Adrenal gland (tissue), 12 donors: Measurements from ENCODE around the gene SETBP1. TPM values are rescaled to one million over a fixed set of nuclear protein-coding genes. Genes with fewer than 3 reads are reported as not detected.

ENCODE experiments used
- DNase-seq, 7 donors: peaks; one replicate each; pipeline ENCODE4 v3.0.0-alpha.2; 2019 to 2020
- H3K27ac ChIP-seq, 5 donors: fragments of 200-600 bp; sonication (generic) in 4 of 5; 1 replicate in 3 of 5; 2 replicates in 2 of 5; pipeline versions ENCODE4 v1.5.1 to v1.8.0; 2016 to 2020; ENCODE audit warnings: mild to moderate bottlenecking in 1 of 5
- H3K27me3 ChIP-seq: fragments of 200-600 bp; 2 replicates; pipeline ENCODE4 v1.8.0; 2021
- H3K36me3 ChIP-seq, 2 donors: fragments of 200-600 bp; replicated peaks in 1 of 2; 1 replicate in 1 of 2; 2 replicates in 1 of 2; pipeline versions ENCODE4 v1.5.1 to v1.8.0; 2018 to 2022
- H3K4me1 ChIP-seq, 2 donors: fragments of 200-600 bp; replicated peaks in 1 of 2; 1 replicate in 1 of 2; 2 replicates in 1 of 2; pipeline versions ENCODE4 v1.5.1 to v1.8.0; 2018 to 2021
- H3K4me3 ChIP-seq, 4 donors: fragments of 200-600 bp; sonication (generic) in 3 of 4; one replicate each; pipeline ENCODE4 v1.5.1; 2016 to 2018
- H3K9me3 ChIP-seq, 3 donors: fragments of 200-600 bp; sonication (generic) in 1 of 3; replicated peaks in 1 of 3; 1 replicate in 2 of 3; 2 replicates in 1 of 3; pipeline versions ENCODE4 v1.5.1 to v1.8.0; 2016 to 2021
- CTCF ChIP-seq, 6 experiments: fragments of 450-650 bp in 4 of 6; fragments of 200-600 bp in 2 of 6; sonication (generic) in 1 of 6; IDR thresholded peaks; 1 replicate in 5 of 6; 2 replicates in 1 of 6; pipeline versions ENCODE4 v1.5.1 to v1.8.0; 2016 to 2021; ENCODE audit warnings: antibody characterized with exemption in 6 of 6, mild to moderate bottlenecking in 2 of 6, moderate library complexity in 1 of 6
- POLR2A ChIP-seq, 2 donors: fragments of 450-650 bp; IDR thresholded peaks; one replicate each; pipeline ENCODE4 v1.6.1; 2017; ENCODE audit warnings: antibody characterized with exemption in 2 of 2, mild to moderate bottlenecking in 2 of 2, moderate library complexity in 1 of 2
- WGBS, 4 donors: extraction: QIAGEN DNeasy Blood & Tissue Kit in 2 of 4; methylation state at CpG; one replicate each; pipeline versions ENCODE4 v1.1.5 to v1.1.7; 2013 to 2017; 5-methylcytosine and 5-hydroxymethylcytosine counted together
- intact Hi-C, 2 donors: fragments of 100-400 bp; cut with DNase I; formaldehyde crosslinking; loops; one replicate each; pipeline versions ENCODE4 v1.14.1 to v1.15.0; 2022 to 2023
- polyA plus RNA-seq, 3 donors: library from polyadenylated mRNA; stranded (reverse); fragments of 200-250 nt in 2 of 3; fragments of 350-450 nt in 1 of 3; fragmentation: Illumina TruSeq in 1 of 3; extraction: RNeasy Lipid Tissue Mini Kit (QIAGEN cat#74804) in 1 of 3; gene quantifications; one replicate each; pipeline ENCODE4 v1.2.3, GENCODE V29; 2013 to 2014
- total RNA-seq, 9 donors: library from RNA; depleted of rRNA in 4 of 9; stranded (reverse); fragments of >200 nt in 4 of 9; fragments of 120-200 nt in 1 of 9; fragmentation: NEBNext Ultra II Directional in 1 of 9; extraction: Animal tissue kit (Norgen Biotek cat#: 25700) in 1 of 9; gene quantifications; one replicate each; pipeline versions ENCODE4 v1.1.0 to v1.2.4, GENCODE V29; 2013 to 2023
- donor health status: healthy with polysubstance abuse.
- donor health status: Bipolar disorder and iron deficiency.
- donor health status: DM: yes; HTN: yes; CAD: no.
- donor health status: DM: no; HTN: no; CAD: no.
- donor health status: DM: no; HTN: no; CAD: no.
- donor health status: DM: yes; HTN: yes; CAD: no.

The SETBP1 gene
- total and polyA plus RNA-seq, 12 donors, result 1.2 to 18.0 (median 9.4) TPM

- H3K4me1 ChIP-seq, result peaks cover 0 to 5% of the 10 kb centered on the region in 2 donors
- no peak for DNase-seq
- WGBS, 4 donors, result 83 to 91% (median 88%) methylated on average over 3 of the region's 3 CpGs
- H3K9me3 ChIP-seq, result no peaks in the 10 kb centered on the region
- H3K4me3 ChIP-seq, result no peak overlapping the region
- no peaks in the 10 kb centered on the region for H3K27me3 ChIP-seq
- H3K27ac ChIP-seq, result peak overlapping the region in 1 of 5 donors; percentile 4
- intact Hi-C loops, result no loop called here
- TF ChIP-seq POLR2A (IDR thresholded peaks at IDR 0.05) (no peak), CTCF (IDR thresholded peaks at IDR 0.05) (no peak)
- no peaks in the 10 kb centered on the region for H3K36me3 ChIP-seq
Observed at GRCh38 chr18:44737623-44738022, 56.9 kb downstream of the SETBP1 start.

DNA sequence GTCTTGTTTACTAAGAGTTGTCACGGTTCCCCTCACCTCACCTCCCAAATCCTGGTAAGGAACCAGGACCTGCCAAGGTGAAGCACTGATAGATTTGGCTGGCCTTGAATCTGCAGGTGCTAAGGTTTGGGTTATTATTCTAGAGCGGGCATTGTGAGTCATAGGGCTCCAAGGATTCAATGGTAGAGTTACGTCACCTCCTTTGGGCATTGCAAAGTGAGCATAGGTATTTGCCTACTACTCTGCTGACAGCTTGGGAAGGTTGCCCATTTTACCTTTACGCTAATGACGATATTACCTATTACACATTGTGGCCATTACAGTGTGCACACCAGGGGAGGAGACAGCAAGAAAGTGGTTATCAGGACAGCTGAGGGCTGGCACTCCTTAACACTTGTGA is 59.3 kb downstream of the SETBP1 start:
- H3K27me3 ChIP-seq, result peaks cover 5% of the 10 kb centered on the region
- peaks cover 0 to 20% of the 10 kb centered on the region in 2 donors for H3K4me1 ChIP-seq
- H3K4me3 ChIP-seq, result no peak overlapping the region
- TF ChIP-seq CTCF (IDR thresholded peaks at IDR 0.05), result no peak
- no peak for TF ChIP-seq POLR2A (IDR thresholded peaks at IDR 0.05)
- no peak overlapping the region for H3K27ac ChIP-seq
- no peak for DNase-seq
- H3K9me3 ChIP-seq, result no peaks in the 10 kb centered on the region
- intact Hi-C loops, result no loop called here
- no peaks in the 10 kb centered on the region for H3K36me3 ChIP-seq
- 78 to 93% (median 87%) methylated on average over 5 of the region's 5 CpGs for WGBS, 4 donors

DNA sequence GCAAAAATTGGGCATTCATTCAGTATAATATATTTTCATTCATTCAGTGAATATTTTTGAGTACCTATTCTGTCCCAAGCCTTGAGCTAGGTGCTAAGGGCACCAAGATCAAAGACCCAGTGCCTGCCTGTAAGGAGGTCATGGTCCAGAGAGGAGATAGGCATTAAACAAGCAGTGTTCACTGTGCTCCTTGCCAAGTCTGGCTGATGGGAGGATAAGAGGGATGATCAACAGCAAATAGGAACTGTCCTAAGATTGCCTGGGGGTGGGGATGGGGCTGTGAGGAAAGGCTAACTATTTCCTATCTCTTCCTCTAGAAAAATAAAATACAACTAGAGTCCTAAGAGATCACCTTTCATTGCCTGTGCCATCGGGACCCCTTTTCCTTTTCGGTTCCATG is 60.4 kb downstream of the SETBP1 start:
- Histone ChIP-seq H3K4me1 (peaks cover 0 to 20% of the 10 kb centered on the region in 2 donors), H3K36me3 (no peaks in the 10 kb centered on the region), H3K4me3 (no peak overlapping the region), H3K27me3 (peaks cover 5% of the 10 kb centered on the region), H3K27ac (no peak overlapping the region), H3K9me3 (no peaks in the 10 kb centered on the region)
- no peak for TF ChIP-seq CTCF (IDR thresholded peaks at IDR 0.05)
- no peak for TF ChIP-seq POLR2A (IDR thresholded peaks at IDR 0.05)
- no peak for DNase-seq
- 49 to 84% (median 77%) methylated on average over 2 of the region's 2 CpGs for WGBS, 4 donors
- intact Hi-C loops, result no loop called here

- Histone ChIP-seq H3K4me3 (no peak overlapping the region), H3K27me3 (peaks cover 5% of the 10 kb centered on the region), H3K27ac (no peak overlapping the region), H3K4me1 (peaks cover 0 to 20% of the 10 kb centered on the region in 2 donors), H3K9me3 (no peaks in the 10 kb centered on the region), H3K36me3 (no peaks in the 10 kb centered on the region)
- DNase-seq, result no peak
- TF ChIP-seq CTCF (IDR thresholded peaks at IDR 0.05), result no peak
- no peak for TF ChIP-seq POLR2A (IDR thresholded peaks at IDR 0.05)
- intact Hi-C loops, result no loop called here
- 70 to 79% (median 76%) methylated on average over 5 of the region's 5 CpGs for WGBS, 4 donors
Observed at GRCh38 chr18:44741511-44741910, 60.8 kb downstream of the SETBP1 start.
